CD14-positive monocyte (primary cell): Measurements from ENCODE around the gene R3HDM4. TPM values are rescaled to one million over a fixed set of nuclear protein-coding genes. Genes with fewer than 3 reads are reported as not detected.

ENCODE experiments used
- DNase-seq, 3 donors: peaks; one replicate each; pipeline ENCODE4 v3.0.0-alpha.2; 2011 to 2022
- H2AFZ ChIP-seq: 2 replicates; pipeline ENCODE4 v1.6.0; 2012; ENCODE audit warnings: mild to moderate bottlenecking, low read depth, low read length, inconsistent platforms; ENCODE audit not compliant: insufficient read depth, poor library complexity, severe bottlenecking
- H3K27ac ChIP-seq, 2 donors: 1 replicate in 1 of 2; 2 replicates in 1 of 2; pipeline ENCODE4 v1.5.1; 2012 to 2013; ENCODE audit warnings: low read length in 2 of 2, control low read depth in 1 of 2, inconsistent platforms in 1 of 2, low read depth in 1 of 2, mild to moderate bottlenecking in 1 of 2
- H3K27me3 ChIP-seq, 2 donors: one replicate each; pipeline versions ENCODE4 v1.6.0 to v1.6.1; 2011 to 2013; ENCODE audit warnings: low read length in 2 of 2; ENCODE audit not compliant: control insufficient read depth in 2 of 2, insufficient read depth in 2 of 2
- H3K36me3 ChIP-seq, 2 donors: replicated peaks in 1 of 2; 1 replicate in 1 of 2; 2 replicates in 1 of 2; pipeline versions ENCODE4 v1.5.1 to v1.6.1; 2012 to 2013; ENCODE audit warnings: low read length in 2 of 2, control low read depth in 1 of 2, inconsistent platforms in 1 of 2, mild to moderate bottlenecking in 1 of 2; ENCODE audit not compliant: insufficient read depth in 2 of 2, control insufficient read depth in 1 of 2
- H3K4me1 ChIP-seq, 2 donors: 1 replicate in 1 of 2; 2 replicates in 1 of 2; pipeline versions ENCODE4 v1.5.1 to v1.6.1; 2012 to 2013; ENCODE audit warnings: low read length in 2 of 2, control low read depth in 1 of 2, inconsistent platforms in 1 of 2, mild to moderate bottlenecking in 1 of 2, moderate library complexity in 1 of 2; ENCODE audit not compliant: insufficient read depth in 2 of 2, control insufficient read depth in 1 of 2
- H3K4me2 ChIP-seq: replicated peaks from 2 replicates; pipeline ENCODE3; 2012; ENCODE audit warnings: low read length, moderate library complexity, mild to moderate bottlenecking; ENCODE audit not compliant: poor library complexity, severe bottlenecking; ENCODE audit errors: extremely low read depth
- H3K4me3 ChIP-seq, 3 experiments: fragments of 200-600 bp in 1 of 3; sonication (generic) in 1 of 3; replicated peaks in 1 of 3; 1 replicate in 2 of 3; 2 replicates in 1 of 3; pipeline ENCODE4 v1.5.1; 2011 to 2013; ENCODE audit warnings: low read length in 3 of 3, mild to moderate bottlenecking in 3 of 3, control low read depth in 2 of 3, low read depth in 2 of 3, inconsistent platforms in 1 of 3, moderate library complexity in 1 of 3
- H3K79me2 ChIP-seq: 2 replicates; pipeline ENCODE4 v1.6.0; 2012; ENCODE audit warnings: mild to moderate bottlenecking, control low read depth, inconsistent platforms, low read length, moderate library complexity; ENCODE audit not compliant: insufficient read depth
- H3K9ac ChIP-seq: 2 replicates; pipeline ENCODE4 v1.6.0; 2017; ENCODE audit warnings: low read length, mild to moderate bottlenecking; ENCODE audit not compliant: insufficient read depth, poor library complexity, severe bottlenecking
- H3K9me3 ChIP-seq, 2 donors: replicated peaks in 1 of 2; 1 replicate in 1 of 2; 2 replicates in 1 of 2; pipeline versions ENCODE4 v1.5.1 to v1.6.1; 2012 to 2013; ENCODE audit warnings: low read length in 2 of 2, control low read depth in 1 of 2; ENCODE audit not compliant: control insufficient read depth in 1 of 2, insufficient read depth in 1 of 2
- H4K20me1 ChIP-seq: 2 replicates; pipeline ENCODE4 v1.6.0; 2012; ENCODE audit warnings: mild to moderate bottlenecking, low read length, control low read depth, moderate library complexity; ENCODE audit not compliant: insufficient read depth
- H3K27ac Mint-ChIP-seq, 7 donors: one replicate each; pipeline ENCODE4 v1.8.0; 2020; ENCODE audit warnings: mild to moderate bottlenecking in 7 of 7, mixed read lengths in 7 of 7, moderate library complexity in 6 of 7, inconsistent platforms in 2 of 7
- H3K27me3 Mint-ChIP-seq, 3 donors: one replicate each; pipeline ENCODE4 v1.8.0; 2021 to 2022; ENCODE audit warnings: low read depth in 3 of 3, mild to moderate bottlenecking in 3 of 3, mixed read lengths in 3 of 3, moderate library complexity in 3 of 3, inconsistent platforms in 1 of 3
- H3K36me3 Mint-ChIP-seq, 2 donors: one replicate each; pipeline ENCODE4 v1.8.0; 2020; ENCODE audit warnings: mixed read lengths in 2 of 2, inconsistent platforms in 1 of 2, mild to moderate bottlenecking in 1 of 2
- H3K4me1 Mint-ChIP-seq: one replicate; pipeline ENCODE4 v1.8.0; 2020; ENCODE audit warnings: mild to moderate bottlenecking, mixed read lengths
- H3K4me3 Mint-ChIP-seq, 2 donors: one replicate each; pipeline ENCODE4 v1.8.0; 2020; ENCODE audit warnings: mild to moderate bottlenecking in 2 of 2, mixed read lengths in 2 of 2, moderate library complexity in 1 of 2
- H3K9me3 Mint-ChIP-seq, 7 donors: one replicate each; pipeline ENCODE4 v1.8.0; 2020 to 2022; ENCODE audit warnings: mixed read lengths in 7 of 7, mild to moderate bottlenecking in 6 of 7, moderate library complexity in 6 of 7, inconsistent platforms in 2 of 7
- WGBS: methylation state at CpG from one replicate; pipeline ENCODE4 v1.1.5; 2013; ENCODE audit warnings: missing lambda C conversion rate; ENCODE audit not compliant: insufficient coverage; 5-methylcytosine and 5-hydroxymethylcytosine counted together
- intact Hi-C, 2 donors: fragments of 100-400 bp; cut with micrococcal nuclease; formaldehyde crosslinking; loops; one replicate each; pipeline versions ENCODE4 v1.15.0 to v1.15.1; 2023
- polyA plus RNA-seq, 3 donors: library from polyadenylated mRNA; depleted of rRNA in 1 of 3; unstranded in 2 of 3; stranded (reverse) in 1 of 3; fragments of 300-500 nt in 2 of 3; fragments of >200 nt in 1 of 3; fragmentation: Illumina TruSeq in 2 of 3; gene quantifications; 1 replicate in 2 of 3; 2 replicates in 1 of 3; pipeline ENCODE4 v1.2.3, GENCODE V29; 2012 to 2021
- TF ChIP-seq, protein P1 (sequence below): fragments of 200-600 bp; IDR thresholded peaks from one replicate; pipeline ENCODE4 v1.8.0; 2022; ENCODE audit warnings: antibody characterized with exemption, mild to moderate bottlenecking

The R3HDM4 gene
- polyA plus RNA-seq, 3 donors: 70.8 to 99.9 (median 78.7) TPM

DNA sequence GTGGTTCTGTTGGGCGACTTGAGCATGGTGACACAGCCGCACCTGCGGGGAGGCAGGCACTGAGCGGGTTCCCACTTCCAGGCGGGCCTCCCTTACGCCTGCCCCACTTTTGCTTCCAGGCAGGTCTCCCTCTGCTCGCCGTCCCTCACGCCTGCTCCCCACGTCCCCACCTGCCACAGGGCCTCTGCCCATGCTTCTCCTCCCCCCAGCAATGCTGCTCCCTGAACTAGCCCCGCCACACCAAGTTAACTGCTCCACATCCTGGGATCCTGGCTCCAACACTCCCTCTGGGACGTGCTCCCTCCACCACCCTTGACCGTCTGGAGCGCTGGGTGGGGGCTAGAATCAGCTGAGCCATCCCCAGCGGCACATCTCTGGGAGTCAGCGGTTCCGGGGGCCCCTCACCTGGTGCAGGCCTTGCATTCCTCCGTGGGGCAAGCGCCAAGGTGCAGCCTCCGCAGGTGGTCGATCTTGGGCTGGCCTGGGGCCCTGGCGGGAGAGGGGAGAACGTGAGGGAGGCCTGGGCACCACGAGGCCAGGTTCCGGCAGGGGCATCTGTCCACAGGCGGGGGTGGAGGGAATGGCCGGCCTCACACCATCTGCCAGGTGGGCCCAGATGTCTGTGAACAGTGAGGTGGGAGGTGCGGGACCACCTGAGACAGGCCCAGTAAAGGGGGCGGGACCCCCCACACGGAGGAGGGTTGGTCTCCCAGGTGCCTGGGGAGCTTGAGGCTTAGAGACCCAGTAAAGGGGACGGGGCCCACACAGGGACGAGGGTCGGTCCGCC lies 44.4 kb downstream of the R3HDM4 start:
- Histone ChIP-seq H3K4me1 (peaks cover 14 to 16% of the 10 kb centered on the region in 2 donors), H3K27me3 (peaks cover 0 to 11% of the 10 kb centered on the region in 2 donors), H3K36me3 (peaks cover 10 to 18% of the 10 kb centered on the region in 2 donors), H3K9ac (no peak overlapping the region), H4K20me1 (peaks cover 63% of the 10 kb centered on the region), H3K4me2 (no peak overlapping the region), H3K9me3 (no peaks in the 10 kb centered on the region), H3K4me3 (no peak overlapping the region), H3K27ac (no peak overlapping the region), H2AFZ (no peak overlapping the region), H3K79me2 (no peaks in the 10 kb centered on the region)
- intact Hi-C loops: loop anchor here in 1 of 2 donors (10.0 kb wide), 1 partner anchor 376 kb away; the partner anchor contains the start of genes ATP5F1D and MIDN
- Mint-ChIP-seq H3K36me3 (peaks cover 29 to 44% of the 10 kb centered on the region in 2 donors), H3K27ac (no peak overlapping the region), H3K9me3 (peaks cover 0 to 1% (median 0%) of the 10 kb centered on the region in 7 donors), H3K4me1 (peaks cover 11% of the 10 kb centered on the region), H3K27me3 (peaks cover 0 to 5% (median 2%) of the 10 kb centered on the region in 3 donors), H3K4me3 (no peak overlapping the region)
- TF ChIP-seq, protein P1, sequence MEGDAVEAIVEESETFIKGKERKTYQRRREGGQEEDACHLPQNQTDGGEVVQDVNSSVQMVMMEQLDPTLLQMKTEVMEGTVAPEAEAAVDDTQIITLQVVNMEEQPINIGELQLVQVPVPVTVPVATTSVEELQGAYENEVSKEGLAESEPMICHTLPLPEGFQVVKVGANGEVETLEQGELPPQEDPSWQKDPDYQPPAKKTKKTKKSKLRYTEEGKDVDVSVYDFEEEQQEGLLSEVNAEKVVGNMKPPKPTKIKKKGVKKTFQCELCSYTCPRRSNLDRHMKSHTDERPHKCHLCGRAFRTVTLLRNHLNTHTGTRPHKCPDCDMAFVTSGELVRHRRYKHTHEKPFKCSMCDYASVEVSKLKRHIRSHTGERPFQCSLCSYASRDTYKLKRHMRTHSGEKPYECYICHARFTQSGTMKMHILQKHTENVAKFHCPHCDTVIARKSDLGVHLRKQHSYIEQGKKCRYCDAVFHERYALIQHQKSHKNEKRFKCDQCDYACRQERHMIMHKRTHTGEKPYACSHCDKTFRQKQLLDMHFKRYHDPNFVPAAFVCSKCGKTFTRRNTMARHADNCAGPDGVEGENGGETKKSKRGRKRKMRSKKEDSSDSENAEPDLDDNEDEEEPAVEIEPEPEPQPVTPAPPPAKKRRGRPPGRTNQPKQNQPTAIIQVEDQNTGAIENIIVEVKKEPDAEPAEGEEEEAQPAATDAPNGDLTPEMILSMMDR: no peak
- 95% methylated on average over 28 of the region's 34 CpGs for WGBS
- no peak for DNase-seq

DNA sequence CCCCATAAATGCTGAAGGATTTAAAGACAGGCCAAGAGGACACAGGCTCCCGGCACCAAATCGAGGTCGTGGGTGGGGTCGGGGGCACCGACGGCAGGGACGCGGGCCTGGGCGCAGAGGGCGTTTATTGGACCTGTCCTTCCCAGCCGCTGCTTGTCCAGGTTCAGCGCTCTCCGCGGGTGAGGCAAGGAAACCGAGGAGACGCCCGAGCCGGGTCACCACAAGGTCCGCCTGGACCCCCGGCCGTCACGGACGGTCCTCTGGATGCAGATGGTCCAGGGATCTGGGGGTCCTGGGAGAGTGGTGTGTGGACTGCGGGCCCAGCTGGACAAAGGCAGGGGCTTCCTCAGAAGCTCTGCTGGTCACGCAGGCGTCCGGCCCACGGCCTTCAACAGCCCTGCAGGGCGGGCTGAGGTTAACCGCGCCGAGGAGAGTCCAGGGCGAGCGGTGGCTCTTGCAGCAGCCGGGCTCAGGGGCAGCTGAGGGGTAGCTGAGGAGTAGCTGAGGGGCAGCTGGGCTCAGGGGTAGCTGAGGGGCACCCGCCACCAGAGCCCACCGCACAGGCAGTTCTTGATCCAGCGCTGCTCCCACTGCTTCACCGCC lies 45.1 kb downstream of the R3HDM4 start:
- H3K27me3 Mint-ChIP-seq: peaks cover 0 to 5% (median 2%) of the 10 kb centered on the region in 3 donors
- H3K4me1 ChIP-seq: peaks cover 21 to 23% of the 10 kb centered on the region in 2 donors
- H3K4me2 ChIP-seq: no peak overlapping the region
- no peak overlapping the region for H3K27ac Mint-ChIP-seq
- intact Hi-C loops: loop anchor here in 1 of 2 donors (10.0 kb wide), 1 partner anchor 377 kb away; the partner anchor contains the start of genes ATP5F1D and MIDN
- H3K9me3 Mint-ChIP-seq: peaks cover 0 to 2% (median 0%) of the 10 kb centered on the region in 7 donors
- H4K20me1 ChIP-seq: peaks cover 66% of the 10 kb centered on the region
- H3K4me3 Mint-ChIP-seq: no peak overlapping the region
- no peak overlapping the region for H3K27ac ChIP-seq
- peaks cover 0 to 11% of the 10 kb centered on the region in 2 donors for H3K27me3 ChIP-seq
- H3K36me3 ChIP-seq: peaks cover 10 to 18% of the 10 kb centered on the region in 2 donors
- H3K36me3 Mint-ChIP-seq: peaks cover 29 to 44% of the 10 kb centered on the region in 2 donors
- H3K9me3 ChIP-seq: no peaks in the 10 kb centered on the region
- H3K79me2 ChIP-seq: no peaks in the 10 kb centered on the region
- DNase-seq: no peak
- H3K4me1 Mint-ChIP-seq: peaks cover 17% of the 10 kb centered on the region
- H3K4me3 ChIP-seq: no peak overlapping the region
- H3K9ac ChIP-seq: no peak overlapping the region
- TF ChIP-seq, protein P1: no peak
- 93% methylated on average over 36 of the region's 39 CpGs for WGBS
- H2AFZ ChIP-seq: no peak overlapping the region
